ENCODE results near the gene EML1.

EML1 gene

DNA sequence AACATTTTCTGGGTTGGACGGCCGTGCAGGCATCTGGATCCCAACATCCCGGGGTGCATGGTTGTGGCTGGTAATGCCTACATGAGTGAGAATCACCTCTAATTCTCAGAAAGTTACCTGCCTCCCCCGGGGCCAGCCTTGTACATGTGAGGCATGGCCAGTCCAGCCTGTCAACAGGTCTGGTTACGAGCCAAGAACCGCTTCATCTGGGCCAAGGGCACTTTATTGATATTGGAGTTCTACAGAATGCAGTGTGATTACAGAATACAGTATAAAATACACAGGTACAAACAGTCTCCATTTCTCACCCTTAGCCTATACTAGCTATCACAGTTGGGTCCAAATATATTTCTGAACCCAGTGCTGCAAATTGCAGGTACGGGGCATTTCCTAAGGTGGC lies 187.1 kb downstream of the EML1 start:
- TF ChIP-seq, protein P1, sequence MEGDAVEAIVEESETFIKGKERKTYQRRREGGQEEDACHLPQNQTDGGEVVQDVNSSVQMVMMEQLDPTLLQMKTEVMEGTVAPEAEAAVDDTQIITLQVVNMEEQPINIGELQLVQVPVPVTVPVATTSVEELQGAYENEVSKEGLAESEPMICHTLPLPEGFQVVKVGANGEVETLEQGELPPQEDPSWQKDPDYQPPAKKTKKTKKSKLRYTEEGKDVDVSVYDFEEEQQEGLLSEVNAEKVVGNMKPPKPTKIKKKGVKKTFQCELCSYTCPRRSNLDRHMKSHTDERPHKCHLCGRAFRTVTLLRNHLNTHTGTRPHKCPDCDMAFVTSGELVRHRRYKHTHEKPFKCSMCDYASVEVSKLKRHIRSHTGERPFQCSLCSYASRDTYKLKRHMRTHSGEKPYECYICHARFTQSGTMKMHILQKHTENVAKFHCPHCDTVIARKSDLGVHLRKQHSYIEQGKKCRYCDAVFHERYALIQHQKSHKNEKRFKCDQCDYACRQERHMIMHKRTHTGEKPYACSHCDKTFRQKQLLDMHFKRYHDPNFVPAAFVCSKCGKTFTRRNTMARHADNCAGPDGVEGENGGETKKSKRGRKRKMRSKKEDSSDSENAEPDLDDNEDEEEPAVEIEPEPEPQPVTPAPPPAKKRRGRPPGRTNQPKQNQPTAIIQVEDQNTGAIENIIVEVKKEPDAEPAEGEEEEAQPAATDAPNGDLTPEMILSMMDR (IDR thresholded peaks at IDR 0.05; ENCODE audit: extremely low read depth, missing control alignments), result no peak

DNA sequence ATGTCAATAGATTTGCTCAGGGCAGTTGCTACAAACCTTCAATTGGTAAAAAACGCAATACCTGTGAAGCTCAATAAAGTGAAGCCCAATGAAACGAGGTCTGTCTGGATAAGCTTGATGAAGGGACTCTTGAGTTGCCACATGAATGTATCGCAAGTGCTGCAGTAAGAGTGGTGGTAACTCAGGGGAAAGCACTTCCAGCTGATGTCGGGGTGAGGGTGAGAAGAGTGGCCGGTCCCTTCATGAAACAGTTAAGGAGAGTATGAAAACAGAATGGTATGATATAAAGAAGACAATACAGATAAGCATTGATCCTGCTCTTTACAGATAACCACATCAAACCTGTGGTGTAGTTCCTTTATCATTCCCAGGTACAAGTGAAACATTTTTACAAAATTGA lies 188.6 kb downstream of the EML1 start:
- no peak for DNase-seq (ENCODE audit: low spot score)
- TF ChIP-seq, protein P1 (IDR thresholded peaks at IDR 0.05; ENCODE audit: extremely low read depth, missing control alignments), result no peak

More for the DNA sequence above, 187.1 kb downstream of the EML1 start:
- DNase-seq (ENCODE audit: low spot score), result no peak

DNA sequence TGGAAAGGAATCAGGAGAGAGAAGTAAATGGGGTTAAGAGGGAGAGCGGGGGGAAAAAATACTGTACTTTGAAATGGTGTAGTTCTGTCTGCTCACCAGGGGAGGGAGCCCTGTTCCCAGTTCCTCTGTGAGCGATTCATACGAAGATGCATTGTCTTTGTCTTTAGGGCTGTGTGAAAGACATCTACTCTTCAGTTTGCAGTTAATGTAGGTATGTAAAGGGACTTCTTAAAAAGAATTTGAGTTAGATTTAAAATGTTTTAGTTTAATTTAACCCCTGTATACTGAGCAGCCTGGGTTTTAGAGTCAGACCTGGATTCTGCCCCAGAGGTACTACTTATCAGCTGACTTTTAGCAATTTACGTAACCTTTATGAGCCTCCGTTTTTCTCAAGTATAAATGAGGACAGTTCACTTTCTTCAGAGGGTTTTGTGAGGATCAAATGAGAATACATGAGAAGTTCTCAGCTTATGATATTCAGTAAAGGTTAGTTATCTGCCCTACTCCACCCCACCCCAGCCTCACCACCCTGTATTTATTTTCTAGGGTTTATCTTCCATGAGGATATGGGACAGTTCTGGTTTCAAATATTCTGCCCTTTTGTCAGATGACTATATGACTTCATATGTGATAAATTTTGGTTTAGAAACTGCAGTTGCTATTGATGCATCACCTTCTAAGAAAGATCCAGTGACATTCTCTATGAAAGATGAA lies 189.5 kb downstream of the EML1 start:
- peak; percentile 80 for DNase-seq (ENCODE audit: low spot score)
- TF ChIP-seq, protein P1 (IDR thresholded peaks at IDR 0.05; ENCODE audit: extremely low read depth, missing control alignments), result peak; percentile 75

DNA sequence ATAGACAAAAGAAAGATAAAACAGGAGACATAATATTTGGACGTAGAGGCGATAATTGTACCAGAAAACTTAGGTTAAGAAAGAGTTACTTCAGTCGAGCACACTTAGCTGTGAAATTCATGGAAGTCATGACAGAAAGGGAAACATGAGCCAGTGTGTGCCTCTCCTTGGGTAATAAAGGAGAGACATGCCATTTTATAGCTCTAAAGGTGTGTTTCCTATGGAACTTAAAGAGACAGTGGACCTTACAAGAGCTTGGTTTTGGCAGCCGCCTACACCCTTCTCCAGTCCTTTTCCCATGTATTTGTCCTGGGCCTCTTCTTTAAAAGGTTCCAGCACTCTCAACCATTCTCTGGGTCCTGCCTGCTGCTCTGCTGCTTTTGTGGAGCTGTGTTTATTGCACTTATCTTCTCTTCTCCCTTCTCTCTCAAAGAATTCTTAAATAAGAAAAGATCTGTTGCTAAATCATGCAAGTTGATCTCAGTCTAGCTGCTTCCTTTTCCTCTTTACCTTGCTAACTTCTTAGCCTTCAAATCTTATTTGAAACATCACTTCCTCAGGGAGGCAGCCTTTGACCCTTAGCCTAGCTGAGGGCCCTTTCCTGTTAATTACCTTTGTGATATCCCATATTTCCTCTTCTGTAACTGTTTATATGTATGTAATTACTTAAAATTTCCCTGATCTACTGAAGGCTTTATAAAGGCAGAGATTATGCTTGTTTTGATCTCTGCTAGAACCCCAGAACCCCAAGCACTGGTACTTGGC lies 190.2 kb downstream of the EML1 start:
- TF ChIP-seq, protein P1 (IDR thresholded peaks at IDR 0.05; ENCODE audit: extremely low read depth, missing control alignments), result no peak
- no peak for DNase-seq (ENCODE audit: low spot score)

DNA sequence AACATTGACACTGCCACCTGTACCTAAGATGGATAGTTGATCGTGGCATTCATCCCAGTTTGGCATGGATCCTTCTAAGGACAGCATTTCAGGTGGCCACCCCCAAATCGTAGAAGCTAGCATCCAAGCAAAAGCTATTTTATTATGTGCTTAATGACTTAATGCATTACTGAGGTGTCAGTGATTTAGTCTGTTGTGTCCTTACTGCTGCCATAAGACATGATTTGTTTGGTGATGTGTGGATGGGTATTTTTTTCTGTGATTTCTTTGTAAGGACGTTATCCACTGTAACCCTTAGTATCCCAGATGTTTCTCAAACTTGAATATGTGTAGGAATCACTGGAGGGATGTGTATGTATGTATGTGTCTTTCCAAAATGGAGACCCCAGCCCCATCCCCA lies 190.8 kb downstream of the EML1 start:
- TF ChIP-seq, protein P1 (IDR thresholded peaks at IDR 0.05; ENCODE audit: extremely low read depth, missing control alignments), result no peak

DNA sequence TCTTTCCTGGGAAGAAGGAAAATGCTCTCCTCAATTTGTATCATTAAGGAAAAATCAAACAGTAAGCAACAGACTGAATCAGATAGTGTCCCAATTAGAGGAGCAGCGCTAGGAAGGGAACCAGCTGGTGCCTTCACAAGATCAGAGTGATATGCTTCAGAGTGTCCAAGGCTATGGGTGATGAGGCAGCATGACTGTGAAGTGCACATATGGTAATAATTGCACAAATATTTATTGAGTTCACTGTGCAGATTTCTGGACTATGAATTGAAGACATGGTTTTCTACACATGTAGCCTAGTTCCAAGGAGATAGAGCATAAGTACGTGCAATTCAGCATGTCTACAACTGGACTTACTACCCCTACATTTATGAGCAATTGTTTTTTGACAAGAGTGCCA lies 193.2 kb downstream of the EML1 start:
- TF ChIP-seq, protein P1 (IDR thresholded peaks at IDR 0.05; ENCODE audit: extremely low read depth, missing control alignments), result no peak
- no peak for DNase-seq (ENCODE audit: low spot score)

More for the DNA sequence above, 190.8 kb downstream of the EML1 start:
- no peak for DNase-seq (ENCODE audit: low spot score)

DNA sequence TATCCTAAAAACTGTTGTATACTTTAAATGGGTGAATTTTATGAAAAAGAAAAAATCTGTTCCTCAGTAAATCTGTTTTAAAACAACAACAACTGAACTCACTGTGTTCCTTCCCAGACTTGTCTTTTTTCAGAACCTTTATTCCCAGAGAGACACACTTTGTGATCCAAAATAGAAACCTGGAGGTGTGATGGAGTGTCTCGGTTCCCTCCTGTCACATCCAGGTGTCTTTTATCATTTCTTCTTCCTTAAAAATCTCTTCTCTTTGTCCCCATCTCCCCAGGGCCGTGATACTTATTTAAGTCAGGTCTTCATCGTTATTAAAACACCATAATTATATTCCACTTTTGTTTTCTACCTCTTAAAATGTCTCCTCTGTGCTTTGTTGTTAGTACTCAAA lies 195.8 kb downstream of the EML1 start:
- TF ChIP-seq, protein P1 (IDR thresholded peaks at IDR 0.05; ENCODE audit: extremely low read depth, missing control alignments), result no peak
- no peak for DNase-seq (ENCODE audit: low spot score)

All from GM20000 (cell line).